ENCODE measurements around the gene CMC2.

DNA sequence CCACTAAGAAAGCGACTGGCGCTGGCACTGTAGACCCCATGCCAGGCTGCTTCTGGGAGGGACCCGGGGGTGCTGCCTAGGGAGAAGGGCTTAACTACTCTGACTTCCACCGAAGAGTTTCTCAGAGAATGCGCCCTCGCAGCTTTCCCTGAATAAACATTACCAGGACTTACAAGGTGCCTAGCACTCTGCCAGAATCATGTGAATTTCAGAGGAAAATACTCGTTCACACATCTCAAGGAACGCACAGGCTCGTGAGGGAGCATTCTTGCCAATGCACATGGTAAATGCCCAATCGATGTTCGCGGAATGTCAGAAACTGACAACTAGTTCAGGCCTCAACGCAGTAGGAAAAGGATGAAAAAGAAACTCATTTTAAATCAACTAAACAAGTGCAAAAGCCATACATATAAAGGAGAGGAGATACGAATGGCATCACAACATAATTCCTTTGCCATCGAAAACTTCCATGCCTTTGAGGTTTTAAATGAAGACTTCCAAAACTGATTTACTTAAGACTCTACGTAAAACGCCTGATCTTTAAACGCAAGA is 999 bp downstream of the CMC2 start:
- TF ChIP-seq, protein P1, sequence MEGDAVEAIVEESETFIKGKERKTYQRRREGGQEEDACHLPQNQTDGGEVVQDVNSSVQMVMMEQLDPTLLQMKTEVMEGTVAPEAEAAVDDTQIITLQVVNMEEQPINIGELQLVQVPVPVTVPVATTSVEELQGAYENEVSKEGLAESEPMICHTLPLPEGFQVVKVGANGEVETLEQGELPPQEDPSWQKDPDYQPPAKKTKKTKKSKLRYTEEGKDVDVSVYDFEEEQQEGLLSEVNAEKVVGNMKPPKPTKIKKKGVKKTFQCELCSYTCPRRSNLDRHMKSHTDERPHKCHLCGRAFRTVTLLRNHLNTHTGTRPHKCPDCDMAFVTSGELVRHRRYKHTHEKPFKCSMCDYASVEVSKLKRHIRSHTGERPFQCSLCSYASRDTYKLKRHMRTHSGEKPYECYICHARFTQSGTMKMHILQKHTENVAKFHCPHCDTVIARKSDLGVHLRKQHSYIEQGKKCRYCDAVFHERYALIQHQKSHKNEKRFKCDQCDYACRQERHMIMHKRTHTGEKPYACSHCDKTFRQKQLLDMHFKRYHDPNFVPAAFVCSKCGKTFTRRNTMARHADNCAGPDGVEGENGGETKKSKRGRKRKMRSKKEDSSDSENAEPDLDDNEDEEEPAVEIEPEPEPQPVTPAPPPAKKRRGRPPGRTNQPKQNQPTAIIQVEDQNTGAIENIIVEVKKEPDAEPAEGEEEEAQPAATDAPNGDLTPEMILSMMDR (IDR thresholded peaks at IDR 0.05), result no peak
- TF ChIP-seq POLR2A (IDR thresholded peaks at IDR 0.05), result no peak
- no peak for TF ChIP-seq EP300 (IDR thresholded peaks at IDR 0.05)
- no peak for TF ChIP-seq POLR2AphosphoS5 (IDR thresholded peaks at IDR 0.05)
